Measurements from ENCODE around the gene EFCAB6.

- no peak for TF ChIP-seq CTCF (IDR thresholded peaks at IDR 0.05)
- no peak for TF ChIP-seq EZH2 (IDR thresholded peaks at IDR 0.05; ENCODE audit: borderline replicate concordance, insufficient read depth, low read depth, low read length, poor library complexity, severe bottlenecking)
These were observed 177.0 kb downstream of the EFCAB6 start for GRCh38 chr22:43635101-43635500.
